GM18498 (cell line): Measurements from ENCODE around the gene XPA.

Experiments used
- ATAC-seq: cut with Tn5 transposase; IDR thresholded peaks from one replicate; pipeline ENCODE4 v1.9.1; 2021; ENCODE audit warnings: mild to moderate bottlenecking, moderate library complexity; ENCODE audit not compliant: unreplicated experiment

Gene XPA

DNA sequence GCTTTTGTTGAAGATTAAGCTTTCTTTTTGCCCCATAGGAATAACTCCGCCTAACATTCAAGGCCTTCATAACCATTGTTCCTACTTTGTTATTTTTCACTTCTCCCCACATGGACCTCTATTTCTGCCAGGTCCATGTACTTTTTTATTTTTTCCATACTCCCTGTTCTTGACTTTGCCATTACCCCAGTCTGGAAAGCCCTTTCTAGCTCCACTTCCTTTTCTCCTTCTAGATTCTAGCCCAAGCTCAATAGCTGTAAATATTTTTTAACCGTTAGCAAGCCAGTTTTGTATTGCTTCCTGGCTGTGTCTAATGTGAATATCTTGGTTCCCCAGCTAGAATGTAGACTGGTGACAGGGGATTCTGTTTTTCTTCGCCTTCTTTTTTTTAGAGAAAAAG, 37.4 kb downstream of the XPA start:
- no peak for ATAC-seq

DNA sequence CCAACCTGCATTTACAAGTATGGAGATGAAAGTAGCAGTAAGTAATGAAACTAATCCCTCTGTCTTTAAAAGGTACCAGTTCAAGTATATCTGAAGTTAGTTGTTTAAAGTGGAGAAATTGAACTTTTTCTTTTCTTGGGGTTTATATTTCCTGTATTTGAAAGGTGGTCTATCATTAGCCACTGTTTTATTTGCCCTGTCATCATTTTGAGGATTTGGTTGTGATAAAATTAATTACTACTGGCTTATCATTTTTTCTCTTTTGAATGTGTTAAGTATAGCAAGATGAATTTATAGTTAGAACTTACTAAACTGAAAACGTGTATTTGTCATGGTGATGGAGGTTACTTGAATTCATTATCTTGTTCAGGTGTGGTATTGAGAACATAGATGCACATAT, 38.4 kb downstream of the XPA start:
- ATAC-seq = no peak

DNA sequence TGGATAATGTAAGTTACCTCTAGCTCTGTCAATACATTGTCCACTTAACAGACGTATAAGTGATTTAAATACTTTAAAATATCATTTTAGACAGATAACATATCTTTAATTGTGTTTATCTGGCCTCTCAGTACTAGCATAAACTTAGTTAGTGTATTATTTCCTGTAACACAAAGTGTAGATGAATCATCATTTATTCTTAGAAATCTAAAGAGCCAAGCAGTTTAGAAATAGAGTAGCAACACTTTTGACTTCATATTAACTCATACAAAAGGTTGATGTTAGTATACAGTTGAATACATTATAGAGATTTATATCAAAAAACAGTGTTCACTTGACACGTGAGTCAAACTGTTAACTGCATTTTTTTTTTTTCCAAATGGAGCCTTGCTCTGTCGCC, 45.5 kb downstream of the XPA start:
- no peak for ATAC-seq

DNA sequence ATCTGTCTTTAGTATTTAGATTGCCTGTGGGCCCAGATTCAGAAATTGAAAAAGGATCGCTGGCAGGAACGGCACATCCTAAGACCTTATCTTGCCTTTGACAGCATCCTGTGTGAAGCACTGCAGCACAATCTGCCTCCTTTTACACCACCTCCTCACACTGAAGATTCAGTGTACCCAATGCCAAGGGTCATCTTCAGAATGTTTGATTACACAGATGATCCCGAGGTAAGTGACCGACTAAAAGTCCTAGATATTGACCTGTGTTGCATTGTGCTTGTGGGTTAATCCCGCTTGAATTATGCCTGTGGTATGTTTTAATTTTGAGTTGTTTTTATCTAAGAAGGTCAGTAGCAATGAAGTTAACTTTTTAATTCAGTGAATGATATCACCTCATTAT, 49.1 kb downstream of the XPA start:
- ATAC-seq = no peak

DNA sequence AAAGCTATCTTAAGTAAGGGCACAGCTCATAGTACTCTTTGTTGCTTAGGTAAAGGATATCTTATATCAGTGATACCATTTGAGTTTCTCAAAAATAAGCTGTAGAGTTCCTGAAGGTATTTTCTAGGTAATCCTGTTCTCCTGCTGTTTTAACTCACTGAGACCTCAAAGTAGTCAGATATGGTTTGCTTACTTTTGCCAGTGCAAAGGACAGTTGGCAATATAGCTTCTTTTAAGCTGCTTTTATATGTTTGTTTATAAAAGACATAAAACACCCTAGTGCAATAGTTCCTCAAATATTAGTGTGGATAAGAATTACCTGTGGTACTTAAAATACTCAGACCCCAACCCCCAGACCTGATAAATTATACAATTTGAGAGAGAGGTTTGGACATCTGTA, 51.4 kb downstream of the XPA start:
- ATAC-seq = no peak

DNA sequence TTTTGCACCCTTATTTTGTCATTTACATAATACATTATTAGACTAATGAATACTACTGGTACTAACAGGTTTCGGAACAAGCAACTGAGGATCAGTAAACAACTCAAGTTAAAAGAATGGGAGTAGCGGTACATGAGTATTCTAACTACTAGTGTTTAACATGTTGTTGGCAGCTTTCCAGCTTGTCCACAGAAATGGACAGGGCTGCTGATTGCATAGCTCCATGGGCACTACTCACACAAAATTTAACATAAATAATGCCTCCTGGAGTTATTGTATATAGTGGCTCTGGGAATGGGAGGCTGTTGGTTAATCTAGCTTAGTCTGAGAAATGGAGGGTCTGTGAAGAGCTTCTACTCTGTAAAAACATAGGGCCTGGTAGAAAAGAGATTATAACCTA, 56.8 kb downstream of the XPA start:
- no peak for ATAC-seq

DNA sequence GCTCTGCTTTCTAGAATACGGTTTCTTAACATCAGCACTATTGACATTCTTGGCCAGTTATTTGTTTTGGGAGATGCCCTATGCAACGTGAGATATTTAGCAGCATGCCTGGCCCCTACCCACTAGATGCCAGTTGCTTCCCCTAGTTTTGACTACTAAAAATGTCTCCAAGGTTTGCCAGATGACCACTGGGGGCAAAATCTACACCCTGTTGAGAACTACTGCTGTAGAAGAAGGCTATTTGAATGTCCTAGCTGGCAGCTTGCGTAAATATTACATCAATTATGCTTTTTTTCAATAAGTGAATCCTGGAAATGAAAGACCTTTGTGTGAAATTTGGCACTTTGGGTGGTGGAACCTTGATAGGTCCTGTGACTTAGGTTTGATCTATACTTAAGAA, 58.5 kb downstream of the XPA start:
- no peak for ATAC-seq

DNA sequence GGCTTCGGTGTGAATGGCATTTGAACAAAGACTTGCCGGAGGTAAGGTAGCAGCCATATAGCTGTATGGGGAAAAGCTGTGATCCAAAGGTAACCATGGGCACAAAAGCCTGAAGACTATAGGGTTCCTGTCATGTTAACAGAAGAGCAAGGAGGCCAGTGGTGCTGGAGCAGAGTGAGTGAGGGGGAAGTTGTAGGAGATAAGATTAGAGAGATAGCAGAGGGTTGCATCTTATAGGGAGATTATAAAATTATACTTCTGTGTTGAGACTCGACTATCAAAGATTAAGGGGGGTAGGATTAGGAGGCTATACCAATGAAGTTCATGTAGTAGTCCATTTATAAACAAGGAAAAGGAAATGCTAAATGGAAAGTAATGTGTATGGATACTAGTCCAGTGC, 60.2 kb downstream of the XPA start:
- no peak for ATAC-seq

DNA sequence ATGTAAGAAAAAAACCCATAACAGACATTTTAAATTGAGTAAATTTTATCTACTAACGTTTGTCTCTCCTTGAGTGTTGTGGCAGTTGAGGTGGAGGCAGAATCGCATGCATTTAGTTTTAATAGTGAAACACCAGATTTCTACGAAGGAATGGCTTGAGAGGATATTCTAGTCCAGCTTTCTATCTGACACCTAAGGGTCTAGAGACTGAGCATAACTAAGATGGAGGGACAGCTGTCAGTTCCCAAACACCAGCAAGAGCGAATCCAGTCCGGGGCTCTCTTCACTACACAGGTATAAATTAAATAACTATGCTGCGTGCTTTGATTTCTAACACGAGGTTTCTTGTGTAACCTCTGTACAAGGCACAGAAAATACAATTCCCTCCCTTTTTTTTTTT, 62.1 kb downstream of the XPA start:
- ATAC-seq = no peak

DNA sequence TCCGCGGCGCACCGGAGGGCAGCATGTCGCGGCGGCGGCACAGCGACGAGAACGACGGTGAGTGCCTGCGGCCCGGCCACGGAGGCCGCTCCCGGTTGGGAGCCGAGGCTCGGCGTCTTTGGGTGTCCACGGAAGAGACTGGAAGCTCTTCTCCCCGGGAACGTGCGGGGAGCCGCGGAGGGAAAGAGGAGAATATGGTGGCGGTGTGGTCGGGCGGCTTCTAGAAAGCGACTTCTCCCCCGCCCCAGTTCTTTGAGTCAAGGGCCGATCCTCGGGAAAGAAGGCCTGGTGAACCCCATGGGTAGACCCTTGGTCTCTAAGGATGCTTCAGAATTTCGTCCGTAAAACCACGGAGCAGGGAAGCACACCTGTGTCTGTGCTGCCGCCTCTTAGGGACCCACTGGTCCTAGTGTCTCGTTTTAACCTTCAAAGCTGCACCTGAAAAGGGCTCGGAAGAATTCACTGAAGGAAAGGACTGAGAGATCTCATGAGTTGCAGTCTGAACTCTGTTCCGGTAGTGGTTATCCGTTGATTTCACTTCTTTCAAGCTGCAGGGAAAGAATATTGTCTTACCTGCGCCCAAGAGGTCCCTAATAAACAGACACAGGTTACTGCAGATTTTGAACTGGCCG, 63.2 kb downstream of the XPA start:
- no peak for ATAC-seq

DNA sequence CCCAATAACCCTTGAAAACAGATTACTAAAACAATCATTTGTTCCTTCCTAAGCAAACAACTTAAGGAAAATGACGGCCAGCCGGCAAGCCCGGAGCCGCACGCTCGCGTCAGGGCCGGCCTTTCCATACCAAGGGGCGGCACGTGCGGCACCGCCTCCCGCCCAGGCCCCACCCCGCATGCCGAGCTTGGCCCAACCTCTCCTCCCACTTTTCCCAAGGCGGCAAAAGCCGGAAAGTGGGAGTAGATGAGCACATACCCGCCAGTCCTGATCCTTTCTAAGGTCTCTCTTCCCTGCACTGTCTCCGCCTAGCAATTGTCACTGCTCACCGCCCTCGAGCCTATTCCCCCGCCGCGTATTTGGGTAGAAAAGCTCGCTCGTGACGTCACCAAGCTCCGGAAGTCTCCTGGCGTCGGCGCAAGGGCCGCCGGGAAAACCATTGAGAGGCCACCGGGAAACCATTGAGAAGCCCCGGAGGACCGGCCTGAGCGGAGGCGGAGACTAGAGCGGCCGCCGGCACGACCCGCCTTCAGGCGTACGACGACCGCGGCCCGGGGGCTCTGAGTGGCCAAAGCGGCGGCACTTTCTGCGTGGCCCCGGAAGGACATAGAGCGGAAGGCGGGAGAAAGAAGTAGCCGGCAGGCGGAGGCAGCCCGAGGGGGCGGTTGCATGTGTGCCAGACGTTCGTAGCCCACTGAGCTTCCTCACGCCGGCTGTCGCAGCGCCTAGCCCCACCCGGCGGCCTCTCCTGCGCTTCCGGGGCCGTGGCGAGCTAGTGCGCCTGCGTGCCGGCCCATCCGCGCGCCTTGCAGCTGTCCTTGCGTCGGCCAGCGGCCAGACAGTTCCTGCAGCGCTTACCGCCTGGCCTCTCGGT, 63.9 kb downstream of the XPA start, which contains the start of the genes NCBP1 and TSTD2:
Gene NCBP1 (plus strand): TSS at position 837 of the 874 bp plus-strand sequence. CDS start 61 bp downstream, outside the sequence.
Gene TSTD2 (minus strand): TSS at position 384 of the 874 bp plus-strand sequence. CDS start 5,806 bp downstream, outside the sequence.
- peak; percentile 85 for ATAC-seq

DNA sequence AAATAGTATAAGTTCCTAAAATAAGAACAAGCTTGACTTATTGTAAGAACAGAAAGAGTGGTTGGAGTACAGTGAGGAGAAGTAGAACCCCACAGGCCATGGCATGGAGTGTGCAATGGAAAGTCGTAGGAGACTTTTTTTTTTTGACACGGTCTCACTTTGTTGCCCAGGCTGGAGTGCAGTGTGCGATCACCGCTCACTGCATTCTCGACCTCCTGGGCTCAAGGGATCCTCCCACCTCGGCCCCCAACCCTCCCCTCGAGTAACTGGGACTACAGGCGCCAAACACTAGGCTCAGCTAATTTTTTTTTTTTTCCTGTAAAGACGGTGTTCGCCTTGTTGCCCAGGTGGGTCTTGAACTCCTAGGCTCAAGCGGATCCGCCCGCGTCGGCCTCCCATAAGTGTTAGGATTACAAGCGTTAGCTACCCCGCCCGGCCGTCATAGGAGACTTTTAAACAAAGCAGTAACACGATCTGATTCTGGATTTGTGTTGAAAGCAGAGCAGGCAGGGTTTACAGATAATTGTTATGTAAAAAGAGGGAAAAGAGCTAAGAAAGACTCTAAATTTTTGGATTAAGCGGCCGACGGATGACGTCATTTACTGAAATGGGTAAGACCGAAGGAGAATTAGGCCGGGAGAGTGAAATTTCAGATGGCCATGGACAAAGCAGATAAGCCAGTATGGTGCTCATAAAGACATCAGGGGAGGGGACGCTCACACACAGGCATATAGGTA, 64.7 kb downstream of the XPA start:
- ATAC-seq = peak; percentile 13

DNA sequence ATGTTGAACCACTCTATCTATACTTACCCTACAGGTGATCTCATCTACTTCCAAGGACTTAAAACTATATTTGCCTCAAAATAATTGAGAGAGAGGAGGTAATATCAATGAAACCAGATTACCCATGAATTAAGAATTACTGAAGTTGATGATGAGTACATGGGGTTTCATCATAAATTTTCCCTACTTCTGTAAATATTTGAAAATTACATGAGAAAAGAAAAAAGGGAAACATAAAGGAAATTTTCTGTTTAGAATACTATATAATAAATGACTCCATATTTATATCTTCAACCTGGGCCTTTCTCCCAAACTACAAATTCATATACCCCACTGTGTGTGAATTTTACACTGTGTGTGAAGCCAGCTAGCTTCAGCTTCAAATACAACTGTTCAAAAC, 66.5 kb downstream of the XPA start:
- ATAC-seq = no peak

DNA sequence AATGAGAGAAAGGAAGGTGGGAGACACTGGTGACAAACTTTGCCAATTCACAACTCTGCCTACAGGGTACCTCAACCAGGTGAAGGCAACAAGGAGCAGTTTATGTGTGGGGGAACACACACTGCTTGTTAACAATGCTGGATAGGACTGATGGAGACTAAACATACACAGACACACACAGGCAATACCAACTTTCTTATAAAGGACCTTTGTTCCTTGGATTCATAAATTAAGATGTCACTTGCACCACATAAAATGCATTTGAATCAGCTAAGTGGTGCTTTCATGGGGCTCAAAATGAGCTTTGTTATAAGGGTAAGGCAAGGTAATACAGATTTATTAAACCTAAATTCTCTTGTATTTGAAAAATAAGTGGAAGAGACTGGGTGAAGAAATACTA, 68.0 kb downstream of the XPA start:
- ATAC-seq = no peak

DNA sequence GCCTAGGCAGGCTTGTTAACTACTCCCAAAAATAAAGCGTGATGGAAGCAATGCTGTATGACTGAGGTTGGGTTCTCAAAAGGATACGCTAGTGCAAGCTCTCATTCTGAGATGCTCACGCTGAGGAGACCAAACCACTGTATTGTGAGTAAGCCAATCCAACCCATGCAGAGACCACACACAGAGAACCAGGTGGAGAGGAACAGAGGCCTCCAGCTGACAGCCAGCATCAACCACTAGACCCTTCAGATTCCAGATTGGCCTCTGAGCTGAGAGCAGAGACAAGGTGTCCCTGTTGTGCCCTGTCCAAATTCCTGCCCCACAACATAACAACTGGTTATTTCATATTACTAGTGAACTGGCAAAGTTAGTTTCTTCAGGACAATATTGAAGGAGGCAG, 68.5 kb downstream of the XPA start:
- ATAC-seq = no peak

DNA sequence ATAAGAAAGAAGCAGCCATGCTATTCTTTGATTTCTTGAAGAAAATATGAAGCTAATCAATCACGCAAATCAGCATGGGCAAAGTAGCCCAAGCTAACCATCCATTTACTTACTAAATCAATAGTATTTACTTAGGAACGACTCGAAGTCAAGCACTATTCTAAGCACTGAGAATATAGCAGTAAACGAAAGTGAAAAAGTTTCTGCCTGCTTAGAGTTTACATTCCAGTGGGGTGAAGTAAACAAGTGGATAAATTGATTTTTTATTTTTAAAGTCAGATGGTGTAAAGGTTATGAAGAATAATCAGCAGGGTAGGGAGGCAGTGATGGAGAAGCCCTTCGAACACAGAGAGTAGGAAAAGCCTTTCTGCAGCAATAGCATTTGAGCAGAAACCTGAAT, 69.5 kb downstream of the XPA start:
- ATAC-seq = no peak

DNA sequence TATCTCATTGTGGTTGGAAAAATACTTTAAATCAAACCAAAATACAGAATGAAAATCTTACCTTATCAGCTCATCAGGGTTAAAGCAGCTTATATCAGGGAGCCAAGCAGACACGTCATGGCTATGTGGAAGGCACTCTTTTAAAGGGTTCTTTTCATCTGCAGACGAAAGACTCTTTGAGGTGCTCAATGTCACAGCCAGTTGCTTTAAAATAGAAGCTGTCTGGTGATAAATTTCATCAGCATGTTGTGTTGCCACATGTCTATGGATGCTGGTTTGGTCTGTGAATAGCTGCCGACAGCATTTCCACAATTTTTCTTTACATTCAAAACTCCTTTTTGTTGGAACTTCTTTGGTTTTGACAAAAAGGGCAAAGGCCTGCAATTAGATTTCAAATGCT, 71.5 kb downstream of the XPA start:
- no peak for ATAC-seq
